Muscle of leg (tissue), 11 donors: Measurements from ENCODE around the gene SPRR2E. TPM values are rescaled to one million over a fixed set of nuclear protein-coding genes. Genes with fewer than 3 reads are reported as not detected.
"Not testable (repeated sequence)": the region's sequence is repeated elsewhere in the genome, so short reads cannot be mapped to it uniquely, and the experiment has no call there.

Source experiments
- DNase-seq: peaks from one replicate; pipeline ENCODE4 v3.0.0; 2013
- H3K27ac ChIP-seq: one replicate; pipeline ENCODE4 v1.5.1; 2013; ENCODE audit warnings: mild to moderate bottlenecking, low read length, control low read depth
- H3K27me3 ChIP-seq: one replicate; pipeline ENCODE4 v1.6.1; 2013; ENCODE audit warnings: low read length; ENCODE audit not compliant: control insufficient read depth, insufficient read depth
- H3K36me3 ChIP-seq: one replicate; pipeline ENCODE4 v1.6.1; 2013; ENCODE audit warnings: low read length; ENCODE audit not compliant: control insufficient read depth, insufficient read depth
- H3K4me1 ChIP-seq: one replicate; pipeline ENCODE4 v1.6.1; 2013; ENCODE audit warnings: low read length; ENCODE audit not compliant: control insufficient read depth, insufficient read depth
- H3K4me3 ChIP-seq: one replicate; pipeline ENCODE4 v1.5.1; 2013; ENCODE audit warnings: low read length, control low read depth
- H3K9me3 ChIP-seq: replicated peaks from 2 replicates; pipeline ENCODE4 v1.6.1; 2013; ENCODE audit warnings: low read depth, low read length; ENCODE audit not compliant: control insufficient read depth
- WGBS: methylation state at CpG from one replicate; pipeline ENCODE4 v1.1.5; 2013; ENCODE audit warnings: missing lambda C conversion rate; ENCODE audit not compliant: insufficient coverage; 5-methylcytosine and 5-hydroxymethylcytosine counted together
- polyA plus RNA-seq, 8 donors: library from polyadenylated mRNA; unstranded; fragments of 120-200 nt; gene quantifications; one replicate each; pipeline versions ENCODE4 v1.2.1 to v1.2.3, GENCODE V29; 2013; ENCODE audit warnings: inconsistent platforms in 1 of 8, low replicate concordance in 1 of 8; ENCODE audit not compliant: insufficient read length in 8 of 8, insufficient read depth in 1 of 8
- total RNA-seq: library from RNA; stranded (reverse); fragments of 120-200 nt; gene quantifications from one replicate; pipeline ENCODE4 v1.2.4, GENCODE V29; 2013

SPRR2E gene
- total and polyA plus RNA-seq, 9 donors: not detected

- H3K36me3 ChIP-seq: no peaks in the 10 kb centered on the region
- H3K4me3 ChIP-seq: no peak within 1 kb of the TSS
- no peaks in the 10 kb centered on the region for H3K9me3 ChIP-seq
- H3K27ac ChIP-seq: no peak within 1 kb of the TSS
- H3K4me1 ChIP-seq: no peaks in the 10 kb centered on the region
- WGBS: 100% methylated on average over 1 of the region's 2 CpGs
- DNase-seq: no peak
- no peaks in the 10 kb centered on the region for H3K27me3 ChIP-seq
Measured at GRCh38 chr1:153071511-153071910, 22.8 kb downstream of the SPRR2E start, which contains the start of gene SPRR2B. SPRR2B (minus strand) TSS chr1:153071611; CDS start chr1:153070839, 772 bp downstream.

GRCh38 chr1:153070243-153070642 is 24.1 kb downstream of the SPRR2E start:
- DNase-seq: no peak
- Histone ChIP-seq H3K4me3 (no peak overlapping the region), H3K36me3 (no peaks in the 10 kb centered on the region), H3K27ac (no peak overlapping the region), H3K9me3 (no peaks in the 10 kb centered on the region), H3K27me3 (no peaks in the 10 kb centered on the region), H3K4me1 (no peaks in the 10 kb centered on the region)
- no CpG with 5 or more reads among the region's 2 CpGs for WGBS

- H3K36me3 ChIP-seq: no peaks in the 10 kb centered on the region
- no peaks in the 10 kb centered on the region for H3K4me1 ChIP-seq
- DNase-seq: no peak
- 81% methylated on average over 2 of the region's 6 CpGs for WGBS
- no peaks in the 10 kb centered on the region for H3K27me3 ChIP-seq
- H3K9me3 ChIP-seq: no peaks in the 10 kb centered on the region
- H3K27ac ChIP-seq: no peak overlapping the region
- no peak overlapping the region for H3K4me3 ChIP-seq
Measured at GRCh38 chr1:153058826-153059784, 35.2 kb downstream of the SPRR2E start.

- no peak for DNase-seq
- no peaks in the 10 kb centered on the region for H3K27me3 ChIP-seq
- H3K4me3 ChIP-seq: no peak overlapping the region
- WGBS: no CpG with 5 or more reads among the region's 2 CpGs
- H3K4me1 ChIP-seq: no peaks in the 10 kb centered on the region
- H3K27ac ChIP-seq: no peak overlapping the region
- H3K36me3 ChIP-seq: no peaks in the 10 kb centered on the region
- no peaks in the 10 kb centered on the region for H3K9me3 ChIP-seq
Measured at GRCh38 chr1:153058154-153058553, 36.2 kb downstream of the SPRR2E start.

GRCh38 chr1:153057375-153057774 is 37.0 kb downstream of the SPRR2E start, which contains the start of gene SPRR2A:
SPRR2A (minus strand) TSS chr1:153057512; CDS start chr1:153056735, 777 bp downstream.
- H3K9me3 ChIP-seq: no peaks in the 10 kb centered on the region
- no peak within 1 kb of the TSS for H3K4me3 ChIP-seq
- no peaks in the 10 kb centered on the region for H3K27me3 ChIP-seq
- H3K36me3 ChIP-seq: no peaks in the 10 kb centered on the region
- no peak for DNase-seq
- WGBS: 83% methylated on average over 1 of the region's 2 CpGs
- no peak within 1 kb of the TSS for H3K27ac ChIP-seq
- no peaks in the 10 kb centered on the region for H3K4me1 ChIP-seq

- H3K27me3 ChIP-seq, DNase-seq, H3K9me3 ChIP-seq, H3K27ac ChIP-seq, H3K4me1 ChIP-seq, H3K36me3 ChIP-seq, H3K4me3 ChIP-seq: not testable (repeated sequence)
- WGBS: 67% methylated on average over 1 of the region's 3 CpGs
Measured at GRCh38 chr1:153056111-153056510, 38.2 kb downstream of the SPRR2E start.

- Histone ChIP-seq H3K4me3 (no peak overlapping the region), H3K9me3 (no peaks in the 10 kb centered on the region), H3K27ac (no peak overlapping the region), H3K27me3 (no peaks in the 10 kb centered on the region), H3K4me1 (no peaks in the 10 kb centered on the region), H3K36me3 (no peaks in the 10 kb centered on the region)
- no peak for DNase-seq
- 95% methylated on average over 2 of the region's 2 CpGs for WGBS
Measured at GRCh38 chr1:153049211-153049610, 45.1 kb downstream of the SPRR2E start.

Other genes with a start within 250 kb of the SPRR2E start
- gene LCE7A, start 234.5 kb downstream of the SPRR2E start, total RNA-seq: not detected
- not detected for gene LCE7A, start 234.5 kb downstream of the SPRR2E start, polyA plus RNA-seq
- not detected for gene SMCP, start 216.2 kb downstream of the SPRR2E start, total RNA-seq
- not detected for gene SMCP, start 216.2 kb downstream of the SPRR2E start, polyA plus RNA-seq
- not detected for gene IVL, start 186.0 kb downstream of the SPRR2E start, total RNA-seq
- 1 to 10 TPM in 1 of 8 donors, under 1 TPM in 3, not detected in 4; 0.11 to 8.1 (median 0.32) TPM for gene IVL, start 186.0 kb downstream of the SPRR2E start, polyA plus RNA-seq
- gene SPRR5, start 147.3 kb downstream of the SPRR2E start, total RNA-seq: not detected
- not detected for gene SPRR5, start 147.3 kb downstream of the SPRR2E start, polyA plus RNA-seq
- gene SPRR4, start 123.9 kb downstream of the SPRR2E start, total RNA-seq: not detected
- gene SPRR4, start 123.9 kb downstream of the SPRR2E start, polyA plus RNA-seq: not detected
- gene SPRR1A, start 110.4 kb downstream of the SPRR2E start, total RNA-seq: not detected
- not detected for gene SPRR1A, start 110.4 kb downstream of the SPRR2E start, polyA plus RNA-seq
- not detected for gene SPRR3, start 92.8 kb downstream of the SPRR2E start, total RNA-seq
- gene SPRR3, start 92.8 kb downstream of the SPRR2E start, polyA plus RNA-seq: 10 to 100 TPM in 1 of 8 donors, 1 to 10 TPM in 1, under 1 TPM in 2, not detected in 4; 0.18 to 38.9 (median 0.90) TPM
- not detected for gene SPRR1B, start 63.3 kb downstream of the SPRR2E start, total RNA-seq
- gene SPRR1B, start 63.3 kb downstream of the SPRR2E start, polyA plus RNA-seq: 1 to 10 TPM in 1 of 8 donors, under 1 TPM in 1, not detected in 6; 0.73 to 2.8 TPM
- not detected for gene SPRR2D, start 53.4 kb downstream of the SPRR2E start, total RNA-seq
- gene SPRR2D, start 53.4 kb downstream of the SPRR2E start, polyA plus RNA-seq: not detected
- not detected for gene SPRR2A, start 37.0 kb downstream of the SPRR2E start, total RNA-seq
- not detected for gene SPRR2A, start 37.0 kb downstream of the SPRR2E start, polyA plus RNA-seq
- gene SPRR2B, start 22.9 kb downstream of the SPRR2E start, total RNA-seq: not detected
- gene SPRR2B, start 22.9 kb downstream of the SPRR2E start, polyA plus RNA-seq: under 1 TPM in 1 of 8 donors, not detected in 7; 0.50 TPM
- not detected for gene SPRR2F, start 19.0 kb upstream of the SPRR2E start, total RNA-seq
- under 1 TPM in 1 of 8 donors, not detected in 7; 0.28 TPM for gene SPRR2F, start 19.0 kb upstream of the SPRR2E start, polyA plus RNA-seq
- not detected for gene SPRR2G, start 56.4 kb upstream of the SPRR2E start, total RNA-seq
- not detected for gene SPRR2G, start 56.4 kb upstream of the SPRR2E start, polyA plus RNA-seq
- gene LELP1, start 108.9 kb upstream of the SPRR2E start, total RNA-seq: not detected
- not detected for gene LELP1, start 108.9 kb upstream of the SPRR2E start, polyA plus RNA-seq
- gene PRR9, start 123.1 kb upstream of the SPRR2E start, total RNA-seq: not detected
- not detected for gene PRR9, start 123.1 kb upstream of the SPRR2E start, polyA plus RNA-seq
- not detected for gene LORICRIN, start 165.2 kb upstream of the SPRR2E start, total RNA-seq
- not detected for gene LORICRIN, start 165.2 kb upstream of the SPRR2E start, polyA plus RNA-seq
- not detected for gene PGLYRP3, start 218.4 kb upstream of the SPRR2E start, total RNA-seq
- gene PGLYRP3, start 218.4 kb upstream of the SPRR2E start, polyA plus RNA-seq: under 1 TPM in 1 of 8 donors, not detected in 7; 0.56 TPM